ENCODE measurements around the gene CSAD. TPM values are rescaled to one million over a fixed set of nuclear protein-coding genes. Genes with fewer than 3 reads are reported as not detected.
"Not testable (repeated sequence)": the region's sequence is repeated elsewhere in the genome, so short reads cannot be mapped to it uniquely, and the experiment has no call there.

The CSAD gene
- total RNA-seq, 1 donor from 2014 or later = 10.4 TPM

GRCh38 chr12:53115112-53115890 is 65.4 kb downstream of the CSAD start:
- DNase-seq (ENCODE audit: low read depth) = no peak
- H3K4me3 ChIP-seq (ENCODE audit: low read depth, low read length) = no peak overlapping the region
- no peak for TF ChIP-seq CTCF (conservative IDR thresholded peaks at IDR 0.05; ENCODE audit: low read depth, low read length)

GRCh38 chr12:53113951-53114350 is 66.8 kb downstream of the CSAD start:
- TF ChIP-seq CTCF (conservative IDR thresholded peaks at IDR 0.05; ENCODE audit: low read depth, low read length) = no peak
- DNase-seq (ENCODE audit: low read depth) = no peak
- H3K4me3 ChIP-seq (ENCODE audit: low read depth, low read length) = no peak overlapping the region

GRCh38 chr12:53113136-53113705 is 67.5 kb downstream of the CSAD start:
- no peak overlapping the region for H3K4me3 ChIP-seq (ENCODE audit: low read depth, low read length)
- TF ChIP-seq CTCF (conservative IDR thresholded peaks at IDR 0.05; ENCODE audit: low read depth, low read length) = no peak
- no peak for DNase-seq (ENCODE audit: low read depth)

- not testable (repeated sequence) for H3K4me3 ChIP-seq (ENCODE audit: low read depth, low read length)
Observed at GRCh38 chr12:53112431-53112830, 68.3 kb downstream of the CSAD start.

More at GRCh38 chr12:53112431-53112830, 68.3 kb downstream of the CSAD start:
- not testable (repeated sequence) for DNase-seq (ENCODE audit: low read depth)

Other genes with a start within 250 kb of the CSAD start
- 1,855 and 2,668 TPM in 2 replicates for gene KRT18, start 231.8 kb downstream of the CSAD start, total RNA-seq
- 371 and 447 TPM in 2 replicates for gene EIF4B, start 174.5 kb downstream of the CSAD start, total RNA-seq
- gene TNS2, start 130.9 kb downstream of the CSAD start, total RNA-seq = 6.7 and 10.8 TPM in 2 replicates
- gene SPRYD3, start 101.5 kb downstream of the CSAD start, total RNA-seq = 24.5 and 26.1 TPM in 2 replicates
- 71.6 and 102 TPM in 2 replicates for gene IGFBP6, start 83.3 kb downstream of the CSAD start, total RNA-seq
- not detected in 2 replicates for gene SOAT2, start 77.4 kb downstream of the CSAD start, total RNA-seq
- 5.5 and 7.0 TPM in 2 replicates for gene ZNF740, start 203 bp downstream of the CSAD start, total RNA-seq
- gene ITGB7, start 26.3 kb upstream of the CSAD start, total RNA-seq = 0.46 and 3.3 TPM in 2 replicates
- 4.2 and 6.1 TPM in 2 replicates for gene RARG, start 51.3 kb upstream of the CSAD start, total RNA-seq
- gene ESPL1, start 87.4 kb upstream of the CSAD start, total RNA-seq = 32.0 and 40.1 TPM in 2 replicates
- gene PFDN5, start 114.6 kb upstream of the CSAD start, total RNA-seq = 353 and 443 TPM in 2 replicates
- 65.3 and 70.9 TPM in 2 replicates for gene MYG1, start 118.8 kb upstream of the CSAD start, total RNA-seq
- gene AAAS, start 140.7 kb upstream of the CSAD start, total RNA-seq = 80.3 and 84.5 TPM in 2 replicates
- gene SP7, start 155.4 kb upstream of the CSAD start, total RNA-seq = not detected in 2 replicates
- gene SP1, start 199.3 kb upstream of the CSAD start, total RNA-seq = 29.2 and 33.6 TPM in 2 replicates
- not detected in 2 replicates for gene AMHR2, start 242.9 kb upstream of the CSAD start, total RNA-seq

All from epithelial cell of proximal tubule (primary cell).